ENCODE measurements around the gene EDEM2. TPM values are rescaled to one million over a fixed set of nuclear protein-coding genes. Genes with fewer than 3 reads are reported as not detected.
"Not testable (repeated sequence)": the region's sequence is repeated elsewhere in the genome, so short reads cannot be mapped to it uniquely, and the experiment has no call there.

The EDEM2 gene
- total and polyA plus RNA-seq, 2 of the 13 experiments (the other 11 are each of a cell fraction or from before 2014, with no cell fraction given) = 33.1 to 46.9 TPM

DNA sequence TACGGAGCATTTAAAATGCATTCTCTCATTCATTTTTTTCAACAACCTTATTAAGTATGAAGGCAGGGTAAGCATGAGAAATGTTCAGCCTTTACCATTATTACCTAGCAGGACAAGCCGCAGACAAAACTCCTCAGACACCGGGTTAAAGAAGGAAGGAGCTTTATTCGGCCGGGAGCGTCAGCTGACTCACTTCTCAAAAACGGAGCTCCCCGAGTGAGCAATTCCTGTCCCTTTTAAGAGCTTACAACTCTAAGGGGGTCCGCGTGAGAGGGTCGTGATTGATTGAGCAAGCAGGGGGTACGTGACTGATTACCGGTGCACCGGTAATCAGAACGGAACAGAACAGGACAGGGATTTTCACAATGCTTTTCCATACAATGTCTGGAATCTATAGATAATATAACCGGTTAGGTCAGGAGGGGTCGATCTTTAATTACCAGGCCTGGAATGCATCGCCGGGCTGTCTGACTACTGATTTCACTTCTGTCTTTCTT lies 487 bp upstream of the EDEM2 start:
- H3K27ac ChIP-seq (ENCODE audit: extremely low read length, insufficient read depth, low read length) = peak overlapping the region; percentile 71
- H3K36me3 ChIP-seq (replicated peaks in 1 of 2; ENCODE audit: control insufficient read depth in 1 of 2, insufficient read depth in 2 of 2, low read length in 2 of 2); H3K27me3 ChIP-seq (ENCODE audit: control insufficient read depth in 1 of 2, insufficient read depth in 2 of 2, low read length in 2 of 2); DNase-seq (ENCODE audit: low spot score); FAIRE-seq; H4K20me1 ChIP-seq (ENCODE audit: insufficient read depth, low read length); H3K9me3 ChIP-seq (ENCODE audit: low read length); H3K79me2 ChIP-seq (ENCODE audit: insufficient read depth, low read length): not testable (repeated sequence)
- peak overlapping the region; percentile 75 for H3K9ac ChIP-seq (ENCODE audit: insufficient read depth, low read depth, low read length)
- in situ Hi-C loops (cut with HindIII; ENCODE audit: extremely low pct_ligation_motif_present, low pct_unique_long_range_greater_than_20kb) (loop anchor here (5.0 to 25.0 kb wide), 3 partner anchors 60 to 290 kb away; partner anchors contain the start of gene GDF5), intact Hi-C loops (cut with micrococcal nuclease; ENCODE audit: unreplicated experiment) (loop anchor here (1.0 to 2.0 kb wide), 2 partner anchors 27 to 55 kb away; partner anchors contain the start of gene TRPC4AP)
- CTCF ChIA-PET (ENCODE audit: low intra/inter-chr PET ratio, low total read pairs) = interaction anchor here (1.8 to 3.3 kb wide), 2 partner anchors 61 to 122 kb away, joined by 6 to 38 read pairs; no protein-coding TSS in a partner anchor
- peak; percentile 8 for ATAC-seq
- BruUV-seq (replicated peaks) = TSS peak; percentile 95
- POLR2A ChIA-PET = interaction anchor here (0.8 to 2.7 kb wide), 18 partner anchors 10 to 307 kb away, joined by 3 to 33 read pairs (median 8); partner anchors contain the start of genes EIF6 and TRPC4AP
- peak overlapping the region; percentile 96 for H2AFZ ChIP-seq (ENCODE audit: low read length)
- peaks cover 31% of the 10 kb centered on the region for H3K4me1 ChIP-seq (ENCODE audit: insufficient read depth, low read length)
- WGBS (ENCODE audit: low lambda C conversion rate) = 2% methylated on average over 19 of the region's 19 CpGs
- peak overlapping the region; percentile 78 to 92 (median 91) for H3K4me3 ChIP-seq (replicated peaks in 1 of 3; ENCODE audit: insufficient read depth in 1 of 3, low read depth in 2 of 3, low read length in 3 of 3)
- H3K4me2 ChIP-seq (ENCODE audit: low read depth, low read length) = peak overlapping the region; percentile 88
- TF ChIP-seq, protein P1, sequence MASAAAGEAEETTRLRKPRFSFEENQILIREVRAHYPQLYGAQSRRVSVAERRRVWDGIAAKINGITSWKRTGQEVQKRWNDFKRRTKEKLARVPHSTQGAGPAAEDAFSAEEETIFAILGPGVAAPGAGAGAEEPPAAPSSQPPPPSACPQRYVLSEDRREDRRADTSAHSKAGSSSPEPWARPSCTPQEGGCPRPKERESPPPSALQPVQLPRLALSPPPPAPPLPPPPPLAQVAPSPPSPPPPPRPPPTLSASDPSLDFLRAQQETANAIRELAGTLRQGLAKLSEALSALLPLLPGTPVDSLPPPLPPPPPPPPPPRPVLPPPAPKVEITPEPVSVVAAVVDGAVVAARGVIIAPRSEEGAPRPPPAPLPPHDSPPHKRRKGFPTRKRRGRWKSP (CRISPR knock-in tag; IDR thresholded peaks at IDR 0.05) = peak; percentile 2; the same call in 1 of the 2 replicates
- TF ChIP-seq, protein P2, sequence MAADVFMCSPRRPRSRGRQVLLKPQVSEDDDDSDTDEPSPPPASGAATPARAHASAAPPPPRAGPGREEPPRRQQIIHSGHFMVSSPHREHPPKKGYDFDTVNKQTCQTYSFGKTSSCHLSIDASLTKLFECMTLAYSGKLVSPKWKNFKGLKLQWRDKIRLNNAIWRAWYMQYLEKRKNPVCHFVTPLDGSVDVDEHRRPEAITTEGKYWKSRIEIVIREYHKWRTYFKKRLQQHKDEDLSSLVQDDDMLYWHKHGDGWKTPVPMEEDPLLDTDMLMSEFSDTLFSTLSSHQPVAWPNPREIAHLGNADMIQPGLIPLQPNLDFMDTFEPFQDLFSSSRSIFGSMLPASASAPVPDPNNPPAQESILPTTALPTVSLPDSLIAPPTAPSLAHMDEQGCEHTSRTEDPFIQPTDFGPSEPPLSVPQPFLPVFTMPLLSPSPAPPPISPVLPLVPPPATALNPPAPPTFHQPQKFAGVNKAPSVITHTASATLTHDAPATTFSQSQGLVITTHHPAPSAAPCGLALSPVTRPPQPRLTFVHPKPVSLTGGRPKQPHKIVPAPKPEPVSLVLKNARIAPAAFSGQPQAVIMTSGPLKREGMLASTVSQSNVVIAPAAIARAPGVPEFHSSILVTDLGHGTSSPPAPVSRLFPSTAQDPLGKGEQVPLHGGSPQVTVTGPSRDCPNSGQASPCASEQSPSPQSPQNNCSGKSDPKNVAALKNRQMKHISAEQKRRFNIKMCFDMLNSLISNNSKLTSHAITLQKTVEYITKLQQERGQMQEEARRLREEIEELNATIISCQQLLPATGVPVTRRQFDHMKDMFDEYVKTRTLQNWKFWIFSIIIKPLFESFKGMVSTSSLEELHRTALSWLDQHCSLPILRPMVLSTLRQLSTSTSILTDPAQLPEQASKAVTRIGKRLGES (CRISPR knock-in tag; IDR thresholded peaks at IDR 0.05; ENCODE audit: borderline replicate concordance) = 0 out of 2 replicates have a peak, but pooled peaks have one; percentile 6
- TF ChIP-seq ATF1 (CRISPR knock-in tag; IDR thresholded peaks at IDR 0.05) (peak; percentile 48; the same call in 1 of the 2 replicates), ZNF143 (CRISPR knock-in tag; IDR thresholded peaks at IDR 0.05) (0 out of 2 replicates have a peak, but pooled peaks have one; percentile 7), ZNF12 (CRISPR knock-in tag; IDR thresholded peaks at IDR 0.05) (peak; percentile 4; the same call in 1 of the 2 replicates), ZNF790 (CRISPR knock-in tag; IDR thresholded peaks at IDR 0.05; ENCODE audit: borderline replicate concordance) (0 out of 2 replicates have a peak, but pooled peaks have one; percentile 14), ZNF878 (CRISPR knock-in tag; IDR thresholded peaks at IDR 0.05) (peak; percentile 75; the same call in 1 of the 2 replicates), SP140L (CRISPR knock-in tag; IDR thresholded peaks at IDR 0.05; ENCODE audit: borderline replicate concordance) (0 out of 2 replicates have a peak, but pooled peaks have one; percentile 13), ZNF615 (CRISPR knock-in tag; IDR thresholded peaks at IDR 0.05; ENCODE audit: borderline replicate concordance) (0 out of 2 replicates have a peak, but pooled peaks have one; percentile 64), ZNF441 (CRISPR knock-in tag; IDR thresholded peaks at IDR 0.05; ENCODE audit: borderline replicate concordance) (0 out of 2 replicates have a peak, but pooled peaks have one; percentile 2), ZBTB7B (CRISPR knock-in tag; IDR thresholded peaks at IDR 0.05) (0 out of 2 replicates have a peak, but pooled peaks have one; percentile 44), ZNF337 (CRISPR knock-in tag; IDR thresholded peaks at IDR 0.05; ENCODE audit: borderline replicate concordance, low read depth) (0 out of 2 replicates have a peak, but pooled peaks have one; percentile 39)
- TF ChIP-seq, protein P3, sequence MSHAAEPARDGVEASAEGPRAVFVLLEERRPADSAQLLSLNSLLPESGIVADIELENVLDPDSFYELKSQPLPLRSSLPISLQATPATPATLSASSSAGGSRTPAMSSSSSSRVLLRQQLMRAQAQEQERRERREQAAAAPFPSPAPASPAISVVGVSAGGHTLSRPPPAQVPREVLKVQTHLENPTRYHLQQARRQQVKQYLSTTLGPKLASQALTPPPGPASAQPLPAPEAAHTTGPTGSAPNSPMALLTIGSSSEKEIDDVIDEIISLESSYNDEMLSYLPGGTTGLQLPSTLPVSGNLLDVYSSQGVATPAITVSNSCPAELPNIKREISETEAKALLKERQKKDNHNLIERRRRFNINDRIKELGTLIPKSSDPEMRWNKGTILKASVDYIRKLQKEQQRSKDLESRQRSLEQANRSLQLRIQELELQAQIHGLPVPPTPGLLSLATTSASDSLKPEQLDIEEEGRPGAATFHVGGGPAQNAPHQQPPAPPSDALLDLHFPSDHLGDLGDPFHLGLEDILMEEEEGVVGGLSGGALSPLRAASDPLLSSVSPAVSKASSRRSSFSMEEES (CRISPR knock-in tag; IDR thresholded peaks at IDR 0.05) = peak; percentile 19; the same call in 1 of the 2 replicates
- TF ChIP-seq, protein P4, sequence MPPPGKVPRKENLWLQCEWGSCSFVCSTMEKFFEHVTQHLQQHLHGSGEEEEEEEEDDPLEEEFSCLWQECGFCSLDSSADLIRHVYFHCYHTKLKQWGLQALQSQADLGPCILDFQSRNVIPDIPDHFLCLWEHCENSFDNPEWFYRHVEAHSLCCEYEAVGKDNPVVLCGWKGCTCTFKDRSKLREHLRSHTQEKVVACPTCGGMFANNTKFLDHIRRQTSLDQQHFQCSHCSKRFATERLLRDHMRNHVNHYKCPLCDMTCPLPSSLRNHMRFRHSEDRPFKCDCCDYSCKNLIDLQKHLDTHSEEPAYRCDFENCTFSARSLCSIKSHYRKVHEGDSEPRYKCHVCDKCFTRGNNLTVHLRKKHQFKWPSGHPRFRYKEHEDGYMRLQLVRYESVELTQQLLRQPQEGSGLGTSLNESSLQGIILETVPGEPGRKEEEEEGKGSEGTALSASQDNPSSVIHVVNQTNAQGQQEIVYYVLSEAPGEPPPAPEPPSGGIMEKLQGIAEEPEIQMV (CRISPR knock-in tag; IDR thresholded peaks at IDR 0.05; ENCODE audit: low read depth) = peak; percentile 1; the same call in 1 of the 2 replicates

Measured in HepG2 (cell line).